ENCODE results near the gene CEP68. TPM values are rescaled to one million over a fixed set of nuclear protein-coding genes. Genes with fewer than 3 reads are reported as not detected.

CEP68 gene
- total RNA-seq, 1 experiment from 2014 or later: 11.2 TPM

- POLR2A ChIA-PET: interaction anchor here (0.6 to 2.2 kb wide), 21 partner anchors 9 to 707 kb away, joined by 3 to 12 read pairs (median 4); partner anchors contain the start of genes ACTR2 and CEP68
- Histone ChIP-seq H3K4me2 (ENCODE audit: low read length) (peak within 1 kb of the TSS; percentile 92), H3K9me3 (ENCODE audit: control insufficient read depth in 1 of 2, insufficient read depth in 1 of 2, low read depth in 1 of 2, low read length in 2 of 2) (no peaks in the 10 kb centered on the region), H4K20me1 (ENCODE audit: insufficient read depth) (peaks cover 19% of the 10 kb centered on the region; the same call in 1 of the 2 replicates), H3K27me3 (ENCODE audit: insufficient read depth, low read length) (no peaks in the 10 kb centered on the region), H3K79me2 (ENCODE audit: insufficient read depth, low read length) (peaks cover 50% of the 10 kb centered on the region), H3K4me1 (ENCODE audit: control insufficient read depth in 1 of 2, insufficient read depth in 2 of 2, low read length in 2 of 2) (peaks cover 32 to 48% of the 10 kb centered on the region in 2 experiments), H3K9ac (ENCODE audit: low read length) (peak within 1 kb of the TSS; percentile 95), H3K27ac (ENCODE audit: low read depth, low read length) (peak within 1 kb of the TSS; percentile 81), H2AFZ (ENCODE audit: low read depth, low read length, poor library complexity, severe bottlenecking) (no peak within 1 kb of the TSS), H3K36me3 (ENCODE audit: control insufficient read depth in 1 of 2, insufficient read depth in 2 of 2, low read length in 2 of 2) (no peaks in the 10 kb centered on the region), H3K9me2 (ENCODE audit: insufficient read depth) (no peaks in the 10 kb centered on the region), H3K4me3 (replicated peaks in 1 of 2; ENCODE audit: low read depth in 1 of 2, low read length in 2 of 2) (peak within 1 kb of the TSS; percentile 93 to 94)
- BruUV-seq (replicated peaks): no TSS peak
- CTCF ChIA-PET: interaction anchor here (0.6 to 1.5 kb wide), 5 partner anchors 13 to 81 kb away, joined by 3 to 9 read pairs (median 4); no protein-coding TSS in a partner anchor
- DNase-seq (ENCODE audit: low read depth, low spot score) (peak; percentile 98), ATAC-seq (peak; percentile 93)
- intact Hi-C loops (cut with micrococcal nuclease): no loop called here
- RAD21 ChIA-PET (ENCODE audit: low non-redundant PET in 1 of 2, low total read pairs in 2 of 2, uncharacterized antibody in 2 of 2, unreplicated experiment in 2 of 2): interaction anchor here (0.6 to 1.0 kb wide), 6 partner anchors 31 to 212 kb away, joined by 3 to 4 read pairs (median 3); no protein-coding TSS in a partner anchor
- TF ChIP-seq JUND (IDR thresholded peaks at IDR 0.05): no peak
- TF ChIP-seq ELF1 (IDR thresholded peaks at IDR 0.05; ENCODE audit: borderline replicate concordance, low read depth): peak; percentile 95
- TF ChIP-seq, protein P1, sequence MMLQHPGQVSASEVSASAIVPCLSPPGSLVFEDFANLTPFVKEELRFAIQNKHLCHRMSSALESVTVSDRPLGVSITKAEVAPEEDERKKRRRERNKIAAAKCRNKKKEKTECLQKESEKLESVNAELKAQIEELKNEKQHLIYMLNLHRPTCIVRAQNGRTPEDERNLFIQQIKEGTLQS (IDR thresholded peaks at IDR 0.05): no peak
- peak; percentile 70 for TF ChIP-seq SP1 (IDR thresholded peaks at IDR 0.05; ENCODE audit: low read depth)
- TF ChIP-seq SRF (IDR thresholded peaks at IDR 0.05; ENCODE audit: low read depth): no peak
- no peak for TF ChIP-seq CBX3 (IDR thresholded peaks at IDR 0.05; ENCODE audit: low read depth)
- TF ChIP-seq POLR2A (IDR thresholded peaks at IDR 0.05; ENCODE audit: borderline replicate concordance, extremely low read depth, insufficient read depth, insufficient read length): peak; percentile 57
- TF ChIP-seq, protein P2, sequence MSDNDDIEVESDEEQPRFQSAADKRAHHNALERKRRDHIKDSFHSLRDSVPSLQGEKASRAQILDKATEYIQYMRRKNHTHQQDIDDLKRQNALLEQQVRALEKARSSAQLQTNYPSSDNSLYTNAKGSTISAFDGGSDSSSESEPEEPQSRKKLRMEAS (IDR thresholded peaks at IDR 0.05): peak; percentile 66
- TF ChIP-seq EZH2 (IDR thresholded peaks at IDR 0.05): no peak
- TF ChIP-seq EZH2phosphoT487 (IDR thresholded peaks at IDR 0.05; ENCODE audit: borderline replicate concordance): no peak
- TF ChIP-seq CEBPB (IDR thresholded peaks at IDR 0.05; ENCODE audit: low read depth): no peak
- no peak for TF ChIP-seq ZNF274 (IDR thresholded peaks at IDR 0.05; ENCODE audit: low read depth, low read length)
- no peak for TF ChIP-seq REST (IDR thresholded peaks at IDR 0.05; ENCODE audit: low read depth)
- TF ChIP-seq POLR2AphosphoS5 (IDR thresholded peaks at IDR 0.05; ENCODE audit: low read depth, low read length): peak; percentile 90
- TF ChIP-seq YY1 (IDR thresholded peaks at IDR 0.05; ENCODE audit: extremely low read depth, insufficient replicate concordance, low read depth, low read length): peak; percentile 98
- no peak for TF ChIP-seq ZBTB33 (IDR thresholded peaks at IDR 0.05; ENCODE audit: extremely low read depth, insufficient replicate concordance, low read length)
- TF ChIP-seq SIN3A (IDR thresholded peaks at IDR 0.05; ENCODE audit: low read depth): peak; percentile 79
- peak; percentile 18; the same call in 1 of the 2 replicates for TF ChIP-seq ZFX (IDR thresholded peaks at IDR 0.05)
- TF ChIP-seq EGR1 (IDR thresholded peaks at IDR 0.05; ENCODE audit: low read depth): peak; percentile 78
- TF ChIP-seq FOSL1 (IDR thresholded peaks at IDR 0.05; ENCODE audit: low read depth): no peak
Measured at GRCh38 chr2:65129826-65130663, 73.8 kb downstream of the CEP68 start, which contains the start of gene RAB1A. Gene RAB1A (minus strand): TSS chr2:65130106. CDS start chr2:65129915, 191 bp downstream.
